ENCODE measurements around the gene APOBEC3B.
"Not testable (repeated sequence)": the region's sequence is repeated elsewhere in the genome, so short reads cannot be mapped to it uniquely, and the experiment has no call there.

Gene APOBEC3B

DNA sequence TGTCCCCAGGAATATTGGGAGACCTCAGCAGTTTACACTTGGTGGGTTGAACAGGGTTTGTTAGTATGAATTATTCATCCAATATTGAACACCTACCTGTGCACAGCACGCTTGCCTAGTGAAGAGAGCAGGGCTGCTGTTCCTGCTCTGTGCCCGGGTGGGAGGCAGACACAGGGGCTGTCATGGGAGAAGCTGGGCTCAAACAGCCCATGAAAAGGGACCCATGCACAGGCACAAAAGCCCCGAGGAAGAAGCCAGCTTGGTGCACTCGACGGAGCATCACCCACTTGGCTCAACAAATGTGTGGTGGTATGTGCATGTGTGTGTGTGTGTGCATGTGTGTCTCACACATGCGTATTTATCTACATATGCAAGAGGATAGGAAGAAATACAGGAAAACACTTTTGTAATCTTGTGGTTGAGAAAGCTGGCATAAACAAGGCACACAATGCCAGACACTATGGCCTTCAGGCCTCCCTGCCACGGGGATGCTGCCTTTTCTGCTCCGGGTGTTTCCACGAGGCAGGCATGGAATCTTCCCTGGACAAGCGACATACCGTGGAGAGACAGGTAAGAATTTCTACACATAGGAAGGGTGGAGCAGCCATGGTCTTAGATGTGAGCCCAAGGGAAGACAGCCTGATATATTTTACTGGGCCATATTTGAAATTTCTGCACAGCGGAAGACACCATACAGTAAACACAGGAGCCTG lies 29.7 kb upstream of the APOBEC3B start:
- DNase-seq, result no peak

DNA sequence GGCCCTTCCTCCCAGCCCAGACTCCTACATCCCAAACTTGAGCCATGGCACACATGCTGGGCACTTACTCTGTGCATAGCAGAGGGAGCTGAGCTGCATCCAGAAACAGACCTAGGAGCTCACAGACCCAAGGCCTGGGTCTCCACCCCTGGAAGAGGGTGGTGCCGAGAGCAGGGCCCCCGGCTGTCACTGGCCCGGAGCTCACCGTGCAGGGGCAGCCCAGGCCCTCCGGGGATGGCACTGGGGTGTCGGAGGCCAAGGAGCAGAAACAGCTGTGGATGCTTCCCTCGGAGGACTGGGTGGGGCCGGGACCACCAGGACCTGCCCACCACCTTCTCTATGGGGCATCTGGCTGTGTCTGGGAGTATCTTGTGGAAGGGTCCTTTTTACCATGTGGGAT lies 29.1 kb upstream of the APOBEC3B start:
- no peak for DNase-seq

DNA sequence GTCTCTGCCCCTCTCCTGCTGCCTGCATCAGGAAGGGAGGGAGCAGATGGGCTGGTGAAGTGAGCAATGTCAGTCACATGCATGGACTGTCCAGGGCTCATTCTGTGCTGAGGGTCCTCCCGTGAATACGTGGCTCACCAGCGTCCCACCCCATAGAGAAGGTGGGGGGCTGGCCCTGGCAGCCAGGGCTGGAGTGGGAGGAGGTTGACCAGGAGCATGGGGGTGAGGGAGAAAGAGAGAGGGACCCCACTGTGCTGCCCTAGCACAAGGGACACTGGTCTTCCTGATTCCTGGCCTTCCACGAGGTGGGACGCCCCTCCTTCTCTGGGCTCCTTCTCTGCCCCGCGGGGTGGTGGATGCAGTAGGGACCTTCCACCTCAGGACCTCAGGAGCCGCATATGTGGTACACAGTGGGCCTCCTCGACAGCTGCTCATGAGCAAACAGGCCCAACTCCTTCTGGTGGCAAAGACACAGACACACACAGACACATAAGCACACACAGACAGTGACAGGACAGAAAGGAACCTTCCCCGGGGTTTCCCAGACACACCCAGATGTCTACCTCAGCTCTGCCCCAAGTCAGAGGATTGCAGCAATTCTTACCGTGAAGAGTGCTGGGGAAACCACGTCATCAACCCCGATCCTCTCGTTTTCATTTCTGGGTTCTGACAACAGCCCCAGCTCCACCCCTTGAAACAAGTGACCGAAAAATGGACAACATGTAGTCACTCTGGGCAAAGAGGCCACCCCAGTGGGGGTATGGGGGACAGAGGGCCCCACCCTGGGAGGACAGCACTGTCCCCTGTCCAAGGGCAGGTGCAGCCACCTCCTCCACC lies 28.4 kb upstream of the APOBEC3B start:
- no peak for DNase-seq

DNA sequence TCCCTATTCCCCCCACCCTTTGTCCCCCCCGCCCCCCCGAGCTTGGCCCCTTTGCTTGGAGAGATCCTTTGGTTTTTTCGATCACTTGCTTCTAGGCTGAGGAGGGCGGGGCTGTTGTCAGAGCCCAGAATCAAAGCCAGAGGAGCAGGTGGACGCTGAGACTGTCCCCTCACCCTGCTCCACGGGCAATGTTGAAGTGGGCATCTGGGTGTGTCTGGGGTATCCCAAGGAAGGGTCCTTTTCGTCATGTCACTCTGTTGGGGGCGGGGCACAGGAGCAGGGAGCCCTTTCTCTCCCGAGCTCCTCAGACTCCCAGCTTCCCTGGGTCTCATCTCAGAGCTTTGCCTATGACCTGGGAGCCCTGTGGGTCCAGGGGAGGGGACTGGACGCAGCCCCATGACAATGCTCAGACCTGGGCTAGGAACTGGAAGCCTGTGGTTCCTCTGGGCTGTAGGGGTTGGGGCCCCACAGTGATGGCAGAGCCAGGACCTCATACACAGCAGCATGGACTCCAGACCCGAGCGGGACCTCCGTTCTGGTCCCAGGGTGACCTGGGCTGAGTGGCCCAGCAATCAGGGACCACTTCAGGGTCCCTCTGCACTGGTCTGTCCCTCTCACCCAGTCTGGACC lies 27.6 kb upstream of the APOBEC3B start:
- no peak for DNase-seq

DNA sequence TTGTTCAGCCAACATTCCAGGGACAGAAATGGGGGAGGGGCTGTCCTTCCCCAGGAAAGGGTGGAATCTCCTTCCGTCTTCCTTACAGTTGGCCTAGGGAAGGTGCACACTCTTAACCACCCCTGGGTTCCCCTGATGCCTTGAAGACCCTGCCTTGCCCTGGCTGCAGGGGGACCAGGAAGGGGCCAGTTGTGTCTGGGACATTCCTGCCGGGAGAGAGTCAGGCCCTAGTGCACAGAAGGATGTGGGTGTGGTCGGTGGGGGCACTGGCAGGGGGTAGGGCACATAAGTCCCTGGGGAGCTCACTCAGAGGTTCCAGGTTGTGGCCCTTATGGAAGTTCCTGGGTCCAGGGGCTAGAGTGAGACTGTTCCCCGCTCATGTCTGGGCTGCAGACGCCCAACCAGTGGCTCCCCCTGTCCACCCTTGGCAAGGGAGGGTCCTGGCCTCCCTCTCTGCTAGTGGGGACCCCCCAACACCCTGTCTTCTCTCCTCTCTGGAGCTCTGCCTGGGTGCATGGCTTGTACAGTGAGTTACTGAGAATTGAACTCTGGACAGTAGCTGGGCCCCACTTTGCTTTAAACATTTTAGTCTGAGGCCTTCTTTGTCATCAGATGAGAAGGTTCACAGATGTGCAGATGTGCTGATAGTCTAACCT lies 26.8 kb upstream of the APOBEC3B start:
- no peak for DNase-seq

DNA sequence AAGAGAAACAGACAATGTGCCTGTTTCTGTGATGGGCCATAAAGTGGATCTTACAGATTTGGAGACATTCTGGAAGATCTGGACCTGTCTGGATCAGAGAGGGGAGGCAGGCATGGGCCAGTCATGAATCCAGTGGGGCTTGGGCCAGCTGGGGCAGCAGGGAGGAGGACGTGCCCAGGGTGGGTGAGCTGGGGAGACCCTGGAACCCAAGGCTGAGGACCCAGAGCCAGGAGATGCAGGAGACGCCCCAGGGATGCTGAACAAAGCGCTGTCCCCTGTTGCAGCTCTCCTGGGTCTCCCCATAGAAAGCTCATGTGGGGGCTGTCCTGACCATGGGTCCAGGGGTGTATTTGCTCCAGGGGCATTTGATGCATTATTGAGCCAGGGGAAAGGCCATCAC lies 26.2 kb upstream of the APOBEC3B start:
- no peak for DNase-seq

DNA sequence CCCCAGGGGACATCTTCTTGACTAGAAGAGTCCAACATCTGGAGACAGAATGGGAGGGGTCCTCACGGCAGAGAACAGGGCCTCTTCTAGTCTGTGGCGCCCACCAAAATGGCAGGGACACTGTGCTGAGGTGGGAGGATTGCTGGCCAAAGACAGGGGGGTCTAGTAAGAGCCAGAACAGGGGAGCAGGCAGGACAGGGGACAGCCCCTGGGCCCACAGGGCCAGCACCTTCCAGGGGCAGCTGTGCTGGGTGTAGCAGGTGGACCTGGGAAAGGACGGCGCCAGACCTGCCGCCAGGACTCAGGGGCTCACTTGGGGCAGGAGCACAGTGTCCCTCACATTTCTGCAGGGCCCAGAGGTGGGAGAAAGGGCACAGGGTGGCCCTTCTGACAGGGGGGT lies 25.6 kb upstream of the APOBEC3B start:
- no peak for DNase-seq

DNA sequence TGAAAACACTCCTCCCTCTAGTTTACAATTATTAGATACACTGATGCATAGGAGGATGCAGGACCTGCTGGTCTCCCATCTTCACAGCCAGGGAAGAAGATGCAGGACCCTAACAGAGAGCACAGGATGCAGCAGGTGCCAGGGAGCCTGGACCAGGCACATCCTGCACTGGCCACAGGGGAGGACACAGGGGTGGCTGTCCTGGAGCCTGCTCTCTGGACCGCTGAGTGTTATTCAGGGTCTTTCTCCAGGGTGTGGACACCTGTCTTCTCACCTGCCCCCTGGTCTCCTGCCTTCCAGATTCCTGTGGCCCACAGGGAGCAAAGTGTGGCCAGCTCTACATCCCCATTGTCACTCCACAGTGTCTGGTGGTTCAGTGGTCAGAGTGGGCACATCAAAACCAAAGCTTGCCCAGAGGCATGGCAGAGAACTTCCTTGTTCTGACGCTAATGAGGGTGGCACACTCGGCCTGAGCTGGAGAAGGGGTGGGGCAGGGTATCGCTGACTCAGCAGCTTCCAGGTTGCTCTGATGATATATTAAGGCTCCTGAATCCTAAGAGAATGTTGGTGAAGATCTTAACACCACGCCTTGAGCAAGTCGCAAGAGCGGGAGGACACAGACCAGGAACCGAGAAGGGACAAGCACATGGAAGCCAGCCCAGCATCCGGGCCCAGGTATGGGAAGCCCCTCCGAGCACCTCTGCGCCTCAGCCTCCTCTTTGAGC lies 24.9 kb upstream of the APOBEC3B start, which contains the start of gene APOBEC3A:
APOBEC3A (plus strand) TSS at position 564 of the 725 bp plus-strand sequence; CDS start at position 647, 83 bp downstream.
- DNase-seq, result no peak

DNA sequence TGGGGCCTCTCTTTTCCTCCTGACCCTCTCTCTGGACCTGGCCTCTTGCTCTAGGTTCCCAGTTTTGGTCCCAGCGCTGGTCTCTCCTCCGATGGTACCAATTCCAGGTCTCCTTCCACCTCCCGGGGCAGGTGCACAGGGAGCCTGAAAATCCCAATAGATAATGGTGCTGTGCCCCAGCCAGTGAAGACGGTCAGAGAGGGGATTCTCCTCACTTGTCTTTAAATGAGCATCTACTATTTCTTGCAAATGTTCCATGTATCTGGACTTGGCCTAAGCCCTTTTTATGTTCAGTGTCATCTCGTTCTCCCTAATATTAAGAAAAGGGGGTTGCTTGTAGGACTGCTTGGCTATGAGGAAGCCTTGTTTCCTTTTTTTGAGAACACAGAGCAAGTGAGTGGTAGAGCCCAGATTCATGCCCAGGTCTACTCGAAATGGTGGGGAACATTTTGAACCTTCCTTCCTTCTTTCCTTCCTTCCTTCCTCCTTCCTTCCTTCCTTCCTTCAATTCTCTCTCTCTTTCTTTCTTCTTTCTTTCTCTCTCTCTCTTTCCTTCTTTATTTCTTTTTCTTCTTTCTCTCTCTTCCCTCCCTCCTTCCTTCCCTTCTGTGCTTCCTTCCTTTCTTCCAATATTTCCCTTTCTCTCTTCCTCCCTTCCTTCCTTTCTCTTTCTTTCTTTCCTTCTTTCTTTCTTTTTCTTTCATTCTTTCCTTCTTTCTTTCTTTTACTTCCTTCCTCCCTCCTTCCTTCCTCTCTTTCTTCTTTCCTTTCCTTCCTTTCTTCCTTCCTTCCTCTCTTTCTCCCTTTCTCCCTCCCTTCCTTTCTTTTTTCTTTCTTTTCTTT lies 24.1 kb upstream of the APOBEC3B start:
- DNase-seq, result no peak

DNA sequence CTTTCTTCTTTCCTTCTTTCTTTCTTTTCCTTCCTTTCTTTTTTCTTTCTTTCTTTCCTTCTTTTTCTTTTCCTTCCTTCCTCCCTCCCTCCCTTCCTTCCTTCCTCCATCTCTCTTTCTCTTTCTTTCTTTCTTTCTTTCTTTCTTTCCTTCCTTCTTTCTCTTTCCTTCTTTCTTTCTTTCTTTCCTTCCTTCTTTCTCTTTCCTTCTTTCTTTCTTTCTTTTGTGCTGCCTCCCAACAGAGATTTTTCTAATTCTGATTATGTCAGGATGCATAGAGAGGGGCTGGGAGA lies 23.6 kb upstream of the APOBEC3B start:
- DNase-seq, result not testable (repeated sequence)

DNA sequence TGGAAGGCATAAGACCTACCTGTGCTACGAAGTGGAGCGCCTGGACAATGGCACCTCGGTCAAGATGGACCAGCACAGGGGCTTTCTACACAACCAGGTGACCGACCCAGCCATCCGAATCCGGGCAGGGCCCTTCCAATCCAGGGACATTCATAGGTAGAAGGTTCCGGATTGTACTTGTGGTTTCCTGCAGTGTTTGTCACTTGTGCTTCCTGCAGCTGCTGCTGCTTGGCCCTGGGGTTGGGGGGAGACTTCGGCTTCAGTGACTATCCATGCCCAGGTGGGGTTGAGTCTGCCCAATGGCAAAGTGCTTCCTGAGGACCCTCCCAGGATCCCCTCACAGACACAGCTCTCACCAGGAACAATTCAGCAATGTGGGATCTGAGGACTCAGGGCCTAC lies 22.6 kb upstream of the APOBEC3B start:
- DNase-seq, result no peak

DNA sequence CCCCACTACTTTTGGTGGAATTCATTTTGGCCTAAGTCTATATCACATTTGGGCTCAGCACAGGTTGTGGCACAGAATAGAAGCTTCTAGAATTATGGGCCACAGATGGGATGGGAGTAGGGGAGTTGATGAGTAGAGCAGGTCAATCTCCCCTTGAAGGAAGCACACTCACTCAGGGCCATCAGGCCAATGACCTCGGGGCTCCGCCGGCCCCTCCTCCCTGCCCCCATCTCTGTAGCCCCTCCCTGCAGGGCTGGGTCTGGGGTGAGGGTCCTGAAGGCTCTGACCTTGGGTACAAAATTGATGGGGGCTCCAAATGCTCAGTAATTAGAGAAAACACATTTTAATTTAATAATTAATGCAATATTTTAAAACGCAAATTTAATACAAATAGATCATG lies 21.5 kb upstream of the APOBEC3B start:
- not testable (repeated sequence) for DNase-seq

DNA sequence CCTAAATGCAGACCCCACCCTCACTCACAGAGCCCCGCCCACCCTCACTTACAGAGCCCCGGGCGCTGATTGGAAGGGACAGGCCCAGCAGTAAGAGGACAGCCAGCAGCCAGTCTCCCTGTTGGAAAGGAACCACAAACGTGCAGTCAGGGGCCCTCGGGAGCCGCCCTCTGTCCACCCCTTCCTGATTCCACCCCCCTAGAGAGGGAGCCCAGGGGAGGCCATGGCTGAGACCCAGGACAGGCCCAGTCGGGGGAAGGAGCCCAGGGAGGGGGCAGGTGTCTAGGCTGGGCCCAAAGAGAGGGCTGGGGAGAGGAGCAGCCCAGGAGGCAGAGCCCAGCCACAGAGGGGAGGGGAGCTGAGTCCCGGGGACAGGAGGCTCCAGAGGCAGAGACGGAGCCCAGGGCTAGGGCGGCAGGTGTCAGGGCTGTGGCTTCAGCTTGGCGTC lies 18.8 kb upstream of the APOBEC3B start:
- DNase-seq, result not testable (repeated sequence)

DNA sequence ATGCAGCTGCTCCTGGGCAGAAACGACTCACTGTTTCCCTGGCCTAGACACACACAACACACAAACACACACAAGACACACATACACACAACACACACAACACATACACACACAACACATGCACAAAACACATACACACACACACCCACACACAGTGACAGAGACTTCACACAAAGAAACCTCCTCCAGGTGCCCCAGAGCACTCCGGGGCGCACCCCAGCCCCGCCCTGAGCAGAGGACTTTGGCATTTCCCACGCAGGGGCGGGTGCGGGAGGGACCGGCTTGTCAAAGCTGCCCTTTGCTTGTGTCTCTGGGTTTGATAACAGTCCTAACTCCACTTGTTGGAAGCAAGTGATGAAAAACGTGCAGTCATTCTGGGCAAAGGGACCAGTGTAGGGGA lies 18.3 kb upstream of the APOBEC3B start:
- DNase-seq, result no peak

DNA sequence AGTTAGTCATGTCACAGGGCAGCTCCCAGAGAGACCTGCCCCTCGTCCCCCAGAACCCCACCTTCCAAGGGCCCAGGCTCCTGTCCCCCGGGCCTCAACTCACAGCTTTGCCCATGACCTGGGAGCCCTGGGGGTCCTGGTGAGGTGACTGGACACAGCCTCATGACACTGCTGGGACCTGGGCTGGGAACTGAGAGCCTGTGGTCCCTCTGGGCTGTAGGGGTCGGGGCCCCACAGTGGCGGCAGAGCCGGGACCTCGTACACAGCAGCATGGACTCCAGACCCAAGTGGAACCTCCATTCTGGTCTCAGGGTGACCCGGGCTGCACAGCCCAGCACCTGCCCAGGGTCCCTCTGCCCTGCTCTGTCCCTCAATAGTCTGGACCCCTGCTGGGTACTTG lies 17.8 kb upstream of the APOBEC3B start:
- DNase-seq, result no peak

DNA sequence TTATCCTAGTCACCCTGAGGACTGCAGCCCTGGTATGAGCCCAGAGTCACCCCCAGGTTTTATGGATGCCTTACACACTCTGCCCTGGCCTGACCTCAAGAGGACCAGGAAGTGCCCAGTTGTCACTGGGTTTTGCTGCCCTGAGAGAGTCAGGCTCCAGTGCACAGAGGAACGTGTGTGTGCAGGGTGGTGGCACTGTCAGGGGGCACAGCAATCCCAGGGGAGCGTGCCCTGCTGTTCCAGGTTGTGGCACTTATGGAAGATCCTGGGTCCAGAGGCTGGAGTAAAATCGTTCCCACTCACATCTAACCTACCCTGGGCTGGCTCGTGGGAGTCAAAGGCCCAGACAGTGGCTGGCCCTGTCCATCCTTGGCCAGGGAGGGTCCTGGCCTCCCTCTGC lies 17.2 kb upstream of the APOBEC3B start:
- no peak for DNase-seq

DNA sequence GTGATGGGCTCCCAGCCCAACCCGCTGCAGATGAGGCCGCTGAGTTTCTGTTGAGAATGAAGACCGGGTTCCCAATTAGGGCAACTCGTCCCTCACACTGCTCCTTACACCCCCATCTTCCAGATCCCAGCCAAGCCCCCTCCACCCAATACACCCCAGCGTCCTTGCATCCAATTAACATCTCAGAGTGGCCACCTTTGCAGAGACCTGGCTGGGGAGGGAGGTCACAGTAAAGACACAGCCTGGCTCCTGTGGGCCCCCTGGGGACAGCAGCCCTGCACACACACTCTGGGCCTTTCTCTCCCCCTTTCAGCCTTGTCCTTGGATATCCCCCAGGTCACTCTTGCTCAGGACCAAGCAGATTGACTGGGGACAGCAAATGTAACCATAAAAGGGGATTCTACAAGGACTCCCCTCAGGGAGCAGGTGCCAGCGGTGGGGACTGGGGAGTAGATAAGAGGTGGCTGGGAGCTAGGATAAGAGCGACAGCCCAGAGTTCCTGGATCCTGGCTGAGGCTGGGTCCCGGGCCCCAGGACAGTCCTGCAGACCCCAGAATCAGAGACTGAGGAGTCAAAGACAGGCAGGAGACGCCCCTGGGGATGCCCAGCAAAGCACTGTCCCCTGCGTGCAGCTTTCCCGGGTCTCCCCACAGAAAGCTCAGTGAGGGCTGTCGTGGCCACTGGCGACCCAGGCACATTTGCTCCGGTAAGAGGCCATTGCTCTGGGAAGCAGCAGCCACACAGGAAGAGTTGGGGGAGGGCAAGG lies 16.4 kb upstream of the APOBEC3B start:
- DNase-seq, result no peak

DNA sequence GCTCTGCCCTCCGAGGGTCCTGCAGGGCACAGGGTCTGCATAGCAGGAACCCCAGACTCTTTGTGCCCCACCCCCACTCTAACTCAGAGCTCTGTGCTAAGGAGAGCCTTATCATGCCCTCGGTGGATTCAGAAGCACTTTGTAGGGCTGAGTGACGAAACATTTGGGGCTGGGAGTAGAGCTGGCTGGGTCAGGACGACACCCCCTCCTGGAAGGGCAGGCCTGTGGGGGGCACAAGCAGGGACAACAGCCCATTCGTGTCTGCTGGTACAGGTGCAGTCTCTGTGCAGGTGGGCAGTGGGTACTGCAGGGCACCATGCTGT lies 15.8 kb upstream of the APOBEC3B start:
- DNase-seq, result no peak

DNA sequence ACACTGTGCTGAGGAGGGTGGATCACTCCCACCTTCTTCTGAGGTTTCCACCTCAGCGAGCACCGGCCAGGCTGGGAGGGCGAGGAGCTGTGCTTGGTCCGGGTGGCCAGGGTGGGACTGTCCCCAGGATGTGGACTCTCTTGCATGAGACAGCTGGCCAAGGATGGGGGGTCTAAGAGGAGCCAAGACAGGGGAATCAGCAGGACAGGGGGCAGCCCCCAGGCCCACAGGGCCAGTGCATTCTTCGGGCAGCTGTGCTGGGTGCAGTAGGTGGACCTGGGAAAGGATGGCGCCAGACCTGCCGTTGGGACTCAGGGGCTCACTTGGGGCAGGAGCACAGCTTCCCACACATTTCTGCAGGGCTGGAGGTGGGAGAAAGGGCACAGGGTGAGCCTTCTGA lies 15.2 kb upstream of the APOBEC3B start:
- no peak for DNase-seq

DNA sequence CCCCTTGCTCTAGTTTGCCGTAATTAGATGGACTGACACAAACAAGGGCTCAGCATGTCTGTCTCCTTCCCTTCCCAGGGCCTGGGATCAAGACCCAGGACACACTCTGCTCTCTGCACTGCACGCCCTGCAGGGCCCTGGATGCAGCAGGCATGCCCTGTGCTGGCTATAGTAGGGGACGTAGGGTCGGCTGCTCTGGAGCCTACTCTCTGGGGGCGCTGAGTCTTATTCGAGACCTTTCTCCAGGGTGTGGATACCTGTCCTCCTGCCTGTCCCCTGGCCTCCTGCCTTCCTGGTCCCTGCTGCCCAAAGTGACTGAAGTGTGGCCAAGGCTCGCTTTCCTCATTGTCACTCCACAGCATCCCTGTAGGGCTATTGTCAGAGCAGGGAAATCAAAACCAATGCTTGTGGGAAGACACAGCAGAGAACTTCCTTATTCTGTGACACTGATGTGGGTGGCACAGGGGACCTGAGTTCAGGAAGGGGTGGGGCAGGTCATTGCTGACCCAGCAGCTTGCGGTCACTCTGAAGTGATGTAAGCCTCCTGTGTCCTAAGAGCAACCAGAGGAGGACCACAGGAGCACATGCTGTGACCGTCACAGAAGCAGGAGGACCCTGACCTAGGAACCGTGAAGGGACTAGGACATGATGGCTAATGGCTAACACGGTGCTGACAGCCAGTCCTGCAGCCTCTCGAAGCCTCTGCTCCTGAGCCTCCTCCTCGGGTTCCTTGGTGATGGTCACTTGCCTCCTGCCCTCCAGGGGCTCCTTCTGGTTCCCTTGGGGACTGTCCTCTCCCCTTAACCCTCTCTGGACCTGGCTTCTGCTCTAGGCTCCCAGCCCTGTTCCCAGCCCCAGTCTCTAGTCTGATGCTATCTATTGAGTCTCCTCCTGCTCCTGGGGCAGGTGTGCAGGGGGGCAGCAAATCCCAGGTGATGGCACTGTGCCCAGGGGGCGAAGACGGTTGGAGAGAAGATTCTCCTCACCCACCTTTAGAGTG lies 14.4 kb upstream of the APOBEC3B start:
- DNase-seq, result no peak

Data from CD4-positive, alpha-beta T cell treated with Interleukin-17A for 4 hours (primary cell).